SU-DHL-6 (cell line): ENCODE measurements around the gene UBR4.

ENCODE experiments used
- H2AFZ ChIP-seq: fragments of 200-600 bp; sonication (generic); 2 replicates; pipeline ENCODE4 v1.6.1; 2014; ENCODE audit warnings: low read depth, mild to moderate bottlenecking, moderate library complexity, mixed read lengths, antibody characterized with exemption, low read length; ENCODE audit not compliant: severe bottlenecking
- H3F3A ChIP-seq: fragments of 200-600 bp; shearing (Covaris generic); 2 replicates; pipeline ENCODE4 v1.6.0; 2016; ENCODE audit warnings: antibody characterized with exemption, mild to moderate bottlenecking; ENCODE audit not compliant: insufficient read depth
- H3K27ac ChIP-seq: fragments of 200-600 bp; sonication (generic); 2 replicates; pipeline ENCODE4 v1.5.1; 2016; ENCODE audit warnings: low read depth, mild to moderate bottlenecking, low read length, moderate library complexity, mixed read lengths
- H3K27me3 ChIP-seq: fragments of 200-600 bp; sonication (generic), shearing (Covaris generic); 2 replicates; pipeline ENCODE4 v1.6.0; 2014; ENCODE audit warnings: mild to moderate bottlenecking, low read length
- H3K36me3 ChIP-seq: fragments of 200-600 bp; sonication (generic); 2 replicates; pipeline ENCODE4 v1.6.1; 2014; ENCODE audit warnings: mild to moderate bottlenecking, low read length, mixed read lengths
- H3K4me2 ChIP-seq: fragments of 300-600, 200-600 bp; shearing (Covaris generic), sonication (generic); 2 replicates; pipeline ENCODE4 v1.6.0; 2014; ENCODE audit warnings: low read length, low read depth, mild to moderate bottlenecking; ENCODE audit not compliant: poor library complexity, severe bottlenecking
- H3K4me3 ChIP-seq: fragments of 200-600 bp; sonication (generic); 2 replicates; pipeline ENCODE4 v1.5.1; 2014; ENCODE audit warnings: antibody characterized with exemption, low read length, mild to moderate bottlenecking, mixed read lengths; ENCODE audit not compliant: insufficient read depth, poor library complexity, severe bottlenecking
- H3K79me2 ChIP-seq: fragments of 200-600 bp; sonication (generic); 2 replicates; pipeline ENCODE4 v1.6.1; 2014; ENCODE audit warnings: mild to moderate bottlenecking, low read length, moderate library complexity; ENCODE audit not compliant: insufficient read depth
- H3K9ac ChIP-seq: fragments of 200-600 bp; sonication (generic); 2 replicates; pipeline ENCODE4 v1.7.0; 2014; ENCODE audit warnings: mild to moderate bottlenecking, low read length
- H3K9me2 ChIP-seq: fragments of 200-600 bp; sonication (generic); replicated peaks from 2 replicates; pipeline ENCODE4 v1.6.1; 2014; ENCODE audit warnings: low read length; ENCODE audit not compliant: insufficient read depth
- H3K9me3 ChIP-seq: fragments of 200-600 bp; sonication (generic); 2 replicates; pipeline ENCODE4 v1.6.1; 2014; ENCODE audit warnings: low read length, mixed read lengths; ENCODE audit not compliant: insufficient read depth
- H4K20me1 ChIP-seq: fragments of 200-600 bp; sonication (generic); 2 replicates; pipeline ENCODE4 v1.6.1; 2014; ENCODE audit warnings: low read depth, mild to moderate bottlenecking, antibody characterized with exemption, low read length, moderate library complexity, mixed read lengths
- EZH2phosphoT487 ChIP-seq: fragments of 200-600 bp; sonication (generic), shearing (Covaris generic); conservative IDR thresholded peaks from 2 replicates; pipeline ENCODE4 v1.6.1; 2018; ENCODE audit warnings: mild to moderate bottlenecking, antibody characterized with exemption, low read length, moderate library complexity, mixed read lengths
- TF ChIP-seq, protein P1 (sequence below): fragments of 200-600 bp; sonication (generic); IDR thresholded peaks from one replicate; pipeline ENCODE4 v1.5.1; 2017; ENCODE audit warnings: antibody characterized with exemption, mild to moderate bottlenecking, low read length, moderate library complexity; ENCODE audit not compliant: insufficient read depth, poor library complexity, severe bottlenecking

UBR4 gene

DNA sequence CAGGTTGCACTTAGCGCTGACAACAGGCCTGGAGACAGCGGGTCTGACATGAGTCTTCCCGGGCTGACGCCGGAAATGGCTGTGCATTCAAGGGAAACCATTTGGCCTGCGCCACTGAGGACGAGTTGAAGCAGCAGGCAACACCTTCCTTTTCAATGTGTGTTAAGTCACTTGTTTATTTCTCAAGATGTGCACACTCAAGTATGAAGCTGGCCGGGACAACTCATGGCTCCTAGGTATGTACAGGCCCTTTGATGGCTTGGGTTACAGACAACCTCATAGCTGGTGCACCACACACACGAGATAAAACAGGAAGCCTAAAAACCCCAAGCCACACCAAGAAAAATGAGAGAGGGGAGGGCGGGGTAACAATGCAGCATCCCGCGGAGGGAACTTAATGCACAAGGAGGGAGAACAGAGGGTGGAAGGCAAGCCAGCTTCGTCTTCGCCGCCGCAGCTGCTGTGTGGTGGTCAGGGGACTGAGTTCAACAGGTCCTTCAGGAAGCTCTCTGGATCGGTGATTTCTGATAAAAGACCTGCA lies 135.6 kb downstream of the UBR4 start:
- Histone ChIP-seq H3K27me3 (no peaks in the 10 kb centered on the region), H3K4me3 (no peak overlapping the region), H3K4me2 (no peak overlapping the region), H3K79me2 (no peaks in the 10 kb centered on the region), H3K9me3 (no peaks in the 10 kb centered on the region), H3K36me3 (no peaks in the 10 kb centered on the region), H4K20me1 (no peaks in the 10 kb centered on the region), H3K9ac (no peak overlapping the region), H2AFZ (no peak overlapping the region), H3F3A (no peaks in the 10 kb centered on the region), H3K9me2 (no peaks in the 10 kb centered on the region), H3K27ac (no peak overlapping the region)
- TF ChIP-seq, protein P1, sequence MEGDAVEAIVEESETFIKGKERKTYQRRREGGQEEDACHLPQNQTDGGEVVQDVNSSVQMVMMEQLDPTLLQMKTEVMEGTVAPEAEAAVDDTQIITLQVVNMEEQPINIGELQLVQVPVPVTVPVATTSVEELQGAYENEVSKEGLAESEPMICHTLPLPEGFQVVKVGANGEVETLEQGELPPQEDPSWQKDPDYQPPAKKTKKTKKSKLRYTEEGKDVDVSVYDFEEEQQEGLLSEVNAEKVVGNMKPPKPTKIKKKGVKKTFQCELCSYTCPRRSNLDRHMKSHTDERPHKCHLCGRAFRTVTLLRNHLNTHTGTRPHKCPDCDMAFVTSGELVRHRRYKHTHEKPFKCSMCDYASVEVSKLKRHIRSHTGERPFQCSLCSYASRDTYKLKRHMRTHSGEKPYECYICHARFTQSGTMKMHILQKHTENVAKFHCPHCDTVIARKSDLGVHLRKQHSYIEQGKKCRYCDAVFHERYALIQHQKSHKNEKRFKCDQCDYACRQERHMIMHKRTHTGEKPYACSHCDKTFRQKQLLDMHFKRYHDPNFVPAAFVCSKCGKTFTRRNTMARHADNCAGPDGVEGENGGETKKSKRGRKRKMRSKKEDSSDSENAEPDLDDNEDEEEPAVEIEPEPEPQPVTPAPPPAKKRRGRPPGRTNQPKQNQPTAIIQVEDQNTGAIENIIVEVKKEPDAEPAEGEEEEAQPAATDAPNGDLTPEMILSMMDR = no peak
- TF ChIP-seq EZH2phosphoT487 = no peak

- Histone ChIP-seq H3K36me3 (no peaks in the 10 kb centered on the region), H3K9ac (no peak overlapping the region), H3K27ac (no peak overlapping the region), H3K27me3 (no peaks in the 10 kb centered on the region), H4K20me1 (no peaks in the 10 kb centered on the region), H3K79me2 (no peaks in the 10 kb centered on the region), H3F3A (no peaks in the 10 kb centered on the region), H3K4me3 (no peak overlapping the region), H3K9me3 (no peaks in the 10 kb centered on the region), H2AFZ (no peak overlapping the region), H3K4me2 (no peak overlapping the region), H3K9me2 (no peaks in the 10 kb centered on the region)
- TF ChIP-seq EZH2phosphoT487 = no peak
Observed at GRCh38 chr1:19073311-19074186, 136.5 kb downstream of the UBR4 start.

DNA sequence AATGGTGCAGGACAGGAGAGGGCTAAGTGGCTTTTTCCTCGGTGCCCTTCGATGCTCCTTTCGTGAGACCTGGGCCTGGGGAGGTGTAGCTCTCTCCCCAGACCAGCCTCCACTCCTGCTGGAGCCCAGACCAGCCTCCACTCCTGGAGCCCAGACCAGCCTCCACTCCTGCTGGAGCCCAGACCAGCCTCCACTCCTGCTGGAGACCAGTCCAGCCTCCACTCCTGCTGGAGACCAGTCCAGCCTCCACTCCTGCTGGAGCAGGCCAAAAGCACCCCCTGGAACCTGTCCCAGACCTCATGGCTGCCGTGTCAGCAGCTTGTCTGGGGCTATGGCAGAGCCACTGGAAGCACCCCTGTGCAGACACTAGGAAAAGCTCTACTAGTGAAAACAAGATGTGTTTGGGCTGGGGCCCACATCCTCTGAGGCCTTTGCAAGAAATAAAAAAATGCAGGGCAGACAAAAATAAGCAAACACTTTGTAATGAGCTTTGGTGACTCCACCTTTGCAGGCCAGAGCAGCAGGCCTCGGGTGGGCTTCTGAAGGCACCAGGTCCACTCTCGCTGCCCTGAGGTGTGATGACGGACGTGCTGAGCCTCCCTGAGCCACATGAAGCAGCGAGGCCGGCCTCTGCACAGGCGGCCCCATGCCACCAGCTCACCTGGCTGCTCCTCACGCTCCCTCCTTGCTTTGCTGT lies 137.6 kb downstream of the UBR4 start:
- Histone ChIP-seq H3K36me3 (no peaks in the 10 kb centered on the region), H4K20me1 (no peaks in the 10 kb centered on the region), H3K4me3 (no peak overlapping the region), H3K27me3 (no peaks in the 10 kb centered on the region), H3K4me2 (no peak overlapping the region), H3F3A (no peaks in the 10 kb centered on the region), H3K9ac (no peak overlapping the region), H3K9me3 (no peaks in the 10 kb centered on the region), H3K27ac (no peak overlapping the region), H2AFZ (no peak overlapping the region), H3K79me2 (no peaks in the 10 kb centered on the region), H3K9me2 (no peaks in the 10 kb centered on the region)
- TF ChIP-seq, protein P1 = no peak
- TF ChIP-seq EZH2phosphoT487 = no peak
